Urinary bladder (tissue), 4 donors: ENCODE results near the gene DTNB. TPM values are rescaled to one million over a fixed set of nuclear protein-coding genes. Genes with fewer than 3 reads are reported as not detected.
"Not testable (repeated sequence)": the region's sequence is repeated elsewhere in the genome, so short reads cannot be mapped to it uniquely, and the experiment has no call there.

Experiments used
- DNase-seq: peaks from one replicate; pipeline ENCODE4 v3.0.0-alpha.2; 2015; ENCODE audit errors: extremely low spot score
- H3K27ac ChIP-seq: one replicate; pipeline ENCODE4 v1.5.1; 2013; ENCODE audit warnings: low read depth, mild to moderate bottlenecking, moderate library complexity
- H3K36me3 ChIP-seq: one replicate; pipeline ENCODE4 v1.6.1; 2013; ENCODE audit warnings: mild to moderate bottlenecking, moderate library complexity; ENCODE audit not compliant: insufficient read depth
- H3K4me1 ChIP-seq: one replicate; pipeline ENCODE4 v1.6.1; 2013; ENCODE audit warnings: mild to moderate bottlenecking, moderate library complexity; ENCODE audit not compliant: insufficient read depth
- H3K4me3 ChIP-seq: one replicate; pipeline ENCODE4 v1.5.1; 2013; ENCODE audit warnings: low read depth, low read length
- WGBS: extraction: QIAGEN DNeasy Blood & Tissue Kit; methylation state at CpG from one replicate; pipeline ENCODE4 v1.1.7; 2013; 5-methylcytosine and 5-hydroxymethylcytosine counted together
- polyA plus RNA-seq: library from polyadenylated mRNA; stranded (reverse); fragments of 200-250 nt; gene quantifications from one replicate; pipeline ENCODE4 v1.2.3, GENCODE V29; 2013
- total RNA-seq: library from RNA; depleted of rRNA; stranded (reverse); fragments of >200 nt; gene quantifications from one replicate; pipeline ENCODE4 v1.2.3, GENCODE V29; 2014
- donor health status: healthy with polysubstance abuse.
- donor health status: healthy.

Gene DTNB
- total and polyA plus RNA-seq, 2 donors, result 5.4 to 14.0 TPM

DNA sequence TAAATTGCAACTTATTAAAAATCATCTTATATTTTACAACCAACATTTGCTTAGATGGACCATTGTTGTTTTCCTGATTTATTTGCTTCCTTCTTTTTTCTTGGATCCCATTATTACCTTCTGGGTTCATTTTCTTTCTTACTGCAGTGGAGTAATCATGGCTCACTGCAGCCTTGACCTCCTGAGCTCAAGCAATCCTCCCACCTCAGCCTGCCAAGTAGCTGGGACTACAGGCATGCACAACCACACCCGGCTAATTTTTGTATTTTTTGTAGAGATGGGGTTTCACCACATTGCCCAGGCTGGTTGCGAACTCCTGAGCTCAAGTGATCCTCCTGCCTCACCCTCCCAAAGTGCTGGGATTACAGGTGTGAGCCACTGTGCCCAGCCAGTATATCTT is 123.8 kb downstream of the DTNB start:
- not testable (repeated sequence) for H3K36me3 ChIP-seq, H3K4me3 ChIP-seq, H3K4me1 ChIP-seq, H3K27ac ChIP-seq, DNase-seq
- 66% methylated on average over 2 of the region's 2 CpGs for WGBS

DNA sequence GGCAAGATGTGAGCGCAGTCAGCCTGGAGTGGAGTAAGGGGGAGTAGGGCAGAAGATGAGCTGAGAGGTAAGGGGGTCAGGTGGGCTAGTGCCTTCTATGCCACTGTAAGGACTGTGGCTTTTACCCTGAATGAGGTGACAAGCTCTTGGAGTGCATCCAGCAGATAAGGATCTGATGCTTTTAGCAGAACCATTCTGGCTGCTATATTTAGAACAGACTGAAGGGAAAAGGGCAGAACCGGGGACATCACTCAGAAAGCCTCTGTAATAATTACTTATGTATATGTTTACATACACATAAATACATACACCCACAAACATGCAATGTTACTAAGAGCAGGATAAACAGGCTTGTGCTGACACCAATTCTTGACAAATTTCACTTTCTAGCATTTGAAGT is 124.8 kb downstream of the DTNB start:
- WGBS, result 64% methylated on average over 2 of the region's 2 CpGs
- Histone ChIP-seq H3K4me3 (no peak overlapping the region), H3K27ac (no peak overlapping the region), H3K36me3 (no peaks in the 10 kb centered on the region), H3K4me1 (no peaks in the 10 kb centered on the region)
- DNase-seq, result no peak

DNA sequence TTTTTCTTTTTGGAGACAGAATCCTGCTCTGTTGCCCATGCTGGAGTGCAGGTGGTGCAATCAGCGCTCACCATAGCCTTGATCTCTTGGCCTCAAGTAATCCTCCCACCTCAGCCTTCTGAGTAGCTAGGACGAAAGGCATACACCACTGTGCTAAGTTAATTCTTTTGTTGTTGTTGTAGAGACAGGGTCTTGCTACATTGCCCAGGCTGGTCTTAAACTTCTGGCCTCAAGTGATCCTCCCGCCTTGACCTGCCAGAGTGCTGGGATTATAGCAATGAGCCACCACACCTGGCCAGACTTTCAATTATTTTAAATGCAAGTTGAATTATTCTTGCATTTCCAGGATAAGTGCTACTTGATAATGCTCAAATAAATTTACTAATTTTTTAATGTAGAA is 126.5 kb downstream of the DTNB start:
- Histone ChIP-seq H3K36me3 (no peaks in the 10 kb centered on the region), H3K27ac (no peak overlapping the region), H3K4me3 (no peak overlapping the region), H3K4me1 (no peaks in the 10 kb centered on the region)
- 95% methylated on average over 3 of the region's 3 CpGs for WGBS
- DNase-seq, result no peak

DNA sequence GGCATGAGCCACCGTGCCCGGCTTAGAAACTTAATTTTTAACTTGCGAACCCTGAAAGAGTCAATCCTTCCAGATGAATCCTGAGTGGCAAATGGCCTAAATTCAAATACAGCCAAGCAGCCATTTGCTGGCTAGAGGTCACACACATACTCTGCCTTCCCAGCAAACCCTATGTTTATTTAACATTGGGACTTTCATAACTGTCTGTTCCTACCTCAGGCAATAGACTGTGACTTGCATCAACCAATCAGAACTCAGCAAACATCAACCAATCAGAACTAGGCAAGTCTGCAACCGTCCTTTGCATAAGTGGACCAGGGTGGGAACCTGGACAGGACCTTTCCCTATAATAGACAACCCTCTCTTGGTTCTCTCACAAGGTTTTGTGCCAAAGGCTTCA is 127.5 kb downstream of the DTNB start:
- no peak overlapping the region for H3K4me3 ChIP-seq
- 94% methylated on average over 4 of the region's 4 CpGs for WGBS
- H3K4me1 ChIP-seq, result no peaks in the 10 kb centered on the region
- no peak for DNase-seq
- H3K27ac ChIP-seq, result no peak overlapping the region
- H3K36me3 ChIP-seq, result no peaks in the 10 kb centered on the region

DNA sequence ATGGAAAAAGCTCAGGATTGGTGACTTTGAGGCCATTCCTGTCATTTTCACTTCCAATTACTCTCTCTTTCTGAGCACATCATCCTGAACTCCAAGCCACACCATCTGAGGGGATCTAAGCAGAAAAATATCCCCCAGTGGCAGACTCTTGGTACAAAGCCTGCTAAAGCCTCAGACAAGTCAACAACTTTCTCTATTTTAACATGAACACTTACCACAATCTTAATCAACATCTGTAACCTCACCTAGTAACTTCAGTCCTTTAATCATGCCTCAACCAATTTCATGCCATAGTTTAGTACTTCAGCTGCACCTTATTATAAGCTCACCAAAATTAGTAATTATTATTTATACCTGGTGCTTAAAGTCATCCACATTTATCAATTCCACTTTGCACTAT is 128.9 kb downstream of the DTNB start:
- Histone ChIP-seq H3K4me1 (no peaks in the 10 kb centered on the region), H3K27ac (no peak overlapping the region), H3K36me3 (no peaks in the 10 kb centered on the region), H3K4me3 (no peak overlapping the region)
- DNase-seq, result no peak

DNA sequence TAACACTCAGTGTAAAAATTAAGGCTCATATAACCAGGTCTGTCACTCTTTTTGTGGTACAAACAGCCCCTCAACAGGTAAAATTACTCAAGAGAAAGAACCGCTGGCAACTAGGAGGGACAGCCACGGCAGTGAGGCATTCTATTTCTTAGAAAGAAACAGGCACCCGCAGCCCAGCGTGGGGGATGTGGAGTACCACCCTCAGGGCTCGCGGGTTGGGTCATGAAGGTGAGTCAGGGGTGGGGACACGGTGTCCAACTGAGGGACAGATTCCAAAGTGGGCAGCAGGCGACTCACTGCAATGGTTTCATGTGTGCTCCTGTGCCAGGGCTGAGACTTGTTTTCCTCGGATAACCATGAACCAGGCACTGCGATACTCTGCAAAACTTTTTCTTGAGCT is 129.4 kb downstream of the DTNB start:
- H3K4me3 ChIP-seq, result no peak overlapping the region
- H3K4me1 ChIP-seq, result no peaks in the 10 kb centered on the region
- WGBS, result 90% methylated on average over 10 of the region's 10 CpGs
- H3K36me3 ChIP-seq, result no peaks in the 10 kb centered on the region
- no peak for DNase-seq
- H3K27ac ChIP-seq, result no peak overlapping the region

DNA sequence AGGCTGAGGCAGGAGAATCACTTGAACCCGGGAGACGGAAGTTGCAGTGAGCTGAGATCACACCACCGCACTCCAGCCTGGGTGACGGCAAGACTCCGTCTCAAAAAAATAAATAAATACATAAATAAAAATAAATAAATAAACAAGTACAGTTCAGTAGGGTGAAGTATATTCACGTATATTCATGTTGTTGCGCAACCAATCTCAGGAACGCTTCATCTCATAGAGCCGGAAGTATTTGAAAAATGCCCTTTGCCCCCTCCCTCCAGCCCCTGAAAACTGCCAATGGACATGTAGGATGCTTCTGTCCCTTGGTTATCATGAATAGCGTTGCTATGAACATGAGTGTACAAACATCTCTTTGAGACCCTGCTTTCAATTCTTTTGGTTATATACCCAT is 132.0 kb downstream of the DTNB start:
- Histone ChIP-seq H3K4me1 (no peaks in the 10 kb centered on the region), H3K4me3 (no peak overlapping the region), H3K36me3 (no peaks in the 10 kb centered on the region), H3K27ac (no peak overlapping the region)
- no peak for DNase-seq
- WGBS, result 94% methylated on average over 10 of the region's 10 CpGs

DNA sequence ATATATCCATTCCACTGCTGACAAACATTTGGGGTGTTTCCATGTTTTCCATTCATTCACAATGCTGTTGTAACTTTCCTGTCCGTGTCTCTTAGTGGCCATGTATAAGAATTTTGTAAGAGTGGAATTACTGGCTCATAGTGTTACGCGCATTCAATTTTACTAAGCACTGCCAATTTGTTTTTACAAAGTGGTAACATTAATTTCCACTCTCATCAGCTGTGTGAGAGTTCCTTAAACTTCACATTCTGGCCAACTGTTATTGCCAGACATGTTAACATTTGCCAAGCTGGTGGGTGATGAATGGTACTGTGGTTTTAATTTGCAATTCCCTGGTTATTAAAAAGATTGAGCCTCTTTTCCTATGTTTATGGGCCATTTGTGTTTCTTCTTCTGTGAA is 134.2 kb downstream of the DTNB start:
- H3K4me3 ChIP-seq, result no peak overlapping the region
- no peaks in the 10 kb centered on the region for H3K36me3 ChIP-seq
- DNase-seq, result no peak
- no peaks in the 10 kb centered on the region for H3K4me1 ChIP-seq
- H3K27ac ChIP-seq, result no peak overlapping the region
- WGBS, result 81% methylated on average over 3 of the region's 3 CpGs

DNA sequence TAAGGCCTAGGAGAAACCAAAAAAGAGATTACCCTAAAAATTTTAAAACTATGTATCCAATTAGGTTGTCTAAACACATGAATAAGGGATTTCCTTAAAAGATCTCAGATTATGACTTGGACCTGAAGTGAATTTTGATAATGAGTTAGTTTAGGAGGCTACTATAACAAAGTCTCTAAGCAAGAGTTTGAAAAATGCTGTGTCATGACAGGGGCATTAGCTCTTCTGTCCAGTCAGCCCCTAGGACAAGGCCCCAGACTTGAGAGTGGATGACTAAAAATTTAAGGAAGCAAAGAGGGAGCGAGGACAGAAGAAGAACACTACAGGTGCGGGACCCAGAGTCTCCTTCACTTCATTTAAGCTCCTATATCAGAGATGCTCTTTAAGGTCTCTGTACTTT is 135.9 kb downstream of the DTNB start:
- 94% methylated on average over 2 of the region's 2 CpGs for WGBS
- Histone ChIP-seq H3K4me1 (no peaks in the 10 kb centered on the region), H3K27ac (no peak overlapping the region), H3K4me3 (no peak overlapping the region), H3K36me3 (no peaks in the 10 kb centered on the region)
- DNase-seq, result no peak

DNA sequence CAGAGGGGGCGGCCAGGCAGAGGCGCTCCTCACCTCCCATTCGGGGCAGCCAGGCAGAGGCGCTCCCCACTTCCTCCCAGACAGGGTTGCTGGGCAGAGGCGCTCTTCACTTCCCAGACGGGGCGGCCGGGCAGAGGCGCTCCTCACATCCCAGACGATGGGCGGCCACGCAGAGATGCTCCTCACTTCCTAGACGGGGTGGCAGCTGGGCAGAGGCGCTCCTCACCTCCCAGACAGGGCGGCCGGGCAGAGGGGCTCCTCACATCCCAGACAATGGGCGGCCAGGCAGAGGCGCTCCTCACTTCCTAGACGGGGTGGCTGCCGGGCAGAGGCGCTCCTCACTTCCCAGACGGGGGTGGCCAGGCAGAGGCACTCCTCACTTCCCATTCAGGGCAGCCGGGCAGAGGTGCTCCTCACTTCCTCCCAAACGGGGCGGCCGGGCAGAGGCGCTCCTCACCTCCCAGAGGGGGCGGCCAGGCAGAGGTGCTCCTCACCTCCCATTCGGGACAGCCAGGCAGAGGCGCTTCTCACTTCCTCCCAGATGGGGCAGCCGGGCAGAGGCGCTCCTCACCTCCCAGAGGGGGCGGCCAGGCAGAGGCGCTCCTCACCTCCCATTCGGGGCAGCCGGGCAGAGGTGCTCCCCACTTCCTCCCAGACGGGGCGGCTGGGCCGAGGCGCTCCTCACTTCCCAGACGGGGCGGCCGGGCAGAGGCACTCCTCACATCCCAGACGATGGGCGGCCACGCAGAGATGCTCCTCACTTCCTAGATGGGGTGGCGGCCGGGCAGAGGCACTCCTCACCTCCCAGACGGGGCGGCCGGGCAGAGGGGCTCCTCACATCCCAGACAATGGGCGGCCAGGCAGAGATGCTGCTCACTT is 137.7 kb downstream of the DTNB start:
- H3K4me1 ChIP-seq, H3K27ac ChIP-seq, H3K36me3 ChIP-seq, DNase-seq, H3K4me3 ChIP-seq: not testable (repeated sequence)
- WGBS, result 96% methylated on average over 52 of the region's 52 CpGs

DNA sequence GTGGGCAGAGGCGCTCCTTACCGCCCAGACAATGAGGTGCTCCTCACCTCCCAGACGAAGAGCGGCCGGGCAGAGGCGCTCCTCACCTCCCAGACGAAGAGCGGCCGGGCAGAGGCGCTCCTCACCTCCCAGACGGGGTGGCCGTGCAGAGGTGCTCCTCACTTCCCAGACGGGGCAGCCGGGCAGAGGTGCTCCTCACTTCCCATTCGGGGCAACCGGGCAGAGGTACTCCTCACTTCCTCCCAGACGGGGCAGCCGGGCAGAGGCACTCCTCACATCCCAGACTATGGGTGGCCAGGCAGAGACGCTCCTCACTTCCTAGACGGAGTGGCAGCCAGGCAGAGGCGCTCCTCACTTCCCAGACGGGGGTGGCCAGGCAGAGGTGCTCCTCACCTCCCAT is 138.4 kb downstream of the DTNB start:
- 99% methylated on average over 22 of the region's 22 CpGs for WGBS

DNA sequence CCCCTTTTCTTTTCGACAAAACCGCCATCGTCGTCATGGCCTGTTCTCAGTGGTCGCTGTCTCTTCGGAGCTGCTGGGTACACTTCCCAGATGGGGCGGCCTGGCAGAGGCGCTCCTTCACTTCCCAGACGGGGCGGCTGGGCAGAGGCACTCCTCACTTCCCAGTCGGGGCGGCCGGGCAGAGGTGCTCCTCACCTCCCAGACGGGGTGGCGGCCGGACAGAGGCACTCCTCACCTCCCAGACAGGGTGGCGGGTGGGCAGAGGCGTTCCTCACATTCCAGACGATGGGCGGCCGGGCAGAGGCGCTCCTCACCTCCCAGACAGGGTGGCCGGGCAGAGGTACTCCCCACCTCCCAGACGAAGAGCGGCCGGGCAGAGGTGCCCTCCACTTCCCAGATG is 138.9 kb downstream of the DTNB start:
- no peak for DNase-seq
- WGBS, result 95% methylated on average over 26 of the region's 26 CpGs
- H3K4me1 ChIP-seq, result no peaks in the 10 kb centered on the region
- H3K4me3 ChIP-seq, result no peak overlapping the region
- no peak overlapping the region for H3K27ac ChIP-seq
- H3K36me3 ChIP-seq, result no peaks in the 10 kb centered on the region

More for the DNA sequence above, 138.4 kb downstream of the DTNB start:
- not testable (repeated sequence) for H3K4me3 ChIP-seq, H3K27ac ChIP-seq, DNase-seq, H3K36me3 ChIP-seq, H3K4me1 ChIP-seq

DNA sequence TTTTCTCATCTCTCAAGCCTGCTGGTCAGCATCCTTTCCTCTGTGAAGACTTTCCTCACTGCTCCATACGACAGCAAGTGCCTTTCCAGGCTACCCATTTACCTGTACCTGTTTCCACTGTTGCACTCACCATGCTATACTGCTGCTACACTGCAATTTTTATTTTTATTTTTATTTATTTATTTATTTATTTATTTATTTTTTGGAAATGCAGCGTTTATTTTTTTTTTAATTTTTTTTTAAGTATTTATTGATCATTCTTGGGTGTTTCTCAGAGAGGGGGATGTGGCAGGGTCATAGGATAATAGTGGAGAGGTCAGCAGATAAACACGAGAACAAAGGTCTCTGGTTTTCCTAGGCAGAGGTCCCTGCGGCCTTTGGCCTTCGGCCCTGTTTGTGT is 139.6 kb downstream of the DTNB start:
- 96% methylated on average over 5 of the region's 5 CpGs for WGBS
- not testable (repeated sequence) for H3K36me3 ChIP-seq, H3K27ac ChIP-seq, DNase-seq, H3K4me1 ChIP-seq, H3K4me3 ChIP-seq

DNA sequence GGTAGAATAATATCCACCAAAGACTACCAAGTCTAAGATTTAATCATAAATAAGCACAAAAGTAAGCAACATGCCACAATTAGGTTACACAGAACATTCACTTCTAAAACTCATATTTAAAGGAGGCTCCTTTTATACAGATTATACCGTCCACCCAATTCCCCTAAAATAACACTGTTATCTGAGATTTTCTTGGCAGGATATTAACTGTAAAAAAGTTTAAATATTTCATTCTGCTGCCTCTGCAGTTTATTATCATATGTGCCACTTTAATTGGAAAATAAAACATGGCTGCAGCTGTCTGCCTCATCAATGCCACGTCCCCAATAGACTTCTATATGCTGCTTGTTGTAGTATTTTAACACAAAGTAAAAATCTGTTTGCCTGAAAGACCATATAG is 140.9 kb downstream of the DTNB start:
- 67% methylated on average over 2 of the region's 2 CpGs for WGBS
- H3K4me3 ChIP-seq, result no peak overlapping the region
- no peaks in the 10 kb centered on the region for H3K36me3 ChIP-seq
- H3K27ac ChIP-seq, result no peak overlapping the region
- no peak for DNase-seq
- H3K4me1 ChIP-seq, result no peaks in the 10 kb centered on the region

DNA sequence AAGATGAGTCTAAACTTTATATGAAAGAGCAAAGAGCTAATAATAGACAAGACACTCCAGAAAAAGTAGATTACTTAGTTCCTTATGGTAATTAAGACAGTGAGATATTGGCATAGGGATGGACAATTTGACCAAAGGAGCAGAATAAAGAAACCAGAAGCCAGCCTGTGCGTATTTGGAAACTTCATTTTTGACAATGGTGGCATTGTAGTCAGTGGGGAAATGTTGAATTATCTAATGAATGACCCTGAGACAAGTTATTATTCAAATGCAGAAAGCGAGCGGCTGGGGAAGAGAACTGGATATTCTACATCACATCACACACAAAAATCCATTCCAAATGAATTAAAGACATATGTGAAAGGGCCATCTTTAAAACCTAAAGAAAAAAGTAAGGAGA is 144.3 kb downstream of the DTNB start:
- WGBS, result 95% methylated on average over 3 of the region's 3 CpGs
- no peak for DNase-seq
- Histone ChIP-seq H3K36me3 (no peaks in the 10 kb centered on the region), H3K27ac (no peak overlapping the region), H3K4me3 (no peak overlapping the region), H3K4me1 (no peaks in the 10 kb centered on the region)
